WTC11 (cell line): Measurements from ENCODE around the gene MICAL3. TPM values are rescaled to one million over a fixed set of nuclear protein-coding genes. Genes with fewer than 3 reads are reported as not detected.

ENCODE experiments used
- ATAC-seq: fragments of 200-7000 bp; cut with Tn5 transposase; 2 replicates; pipeline ENCODE4 v1.10.0; 2021; ENCODE audit warnings: mild to moderate bottlenecking, moderate library complexity
- CTCF ChIA-PET: fragments of 300-600 bp; sonication (Branson Sonifier 250); formaldehyde crosslinking; loops from one replicate; lab custom pipeline; 2021; ENCODE audit warnings: antibody characterized with exemption; lab: Charles Lee
- POLR2A ChIA-PET: fragments of 350-600 bp; sonication (Branson Sonifier 250); formaldehyde crosslinking; loops from one replicate; lab custom pipeline; 2021; ENCODE audit warnings: antibody characterized with exemption; lab: Charles Lee
- DNase-seq: peaks from one replicate; pipeline ENCODE4 v3.0.0; 2021; ENCODE audit warnings: low spot score
- H3K27ac Mint-ChIP-seq: 2 replicates; pipeline ENCODE4 v1.8.0; 2021; ENCODE audit warnings: mixed read lengths
- H3K27me3 Mint-ChIP-seq: 2 replicates; pipeline ENCODE4 v1.8.0; 2021; ENCODE audit warnings: low read depth, mild to moderate bottlenecking, moderate library complexity, mixed read lengths
- H3K36me3 Mint-ChIP-seq: 2 replicates; pipeline ENCODE4 v1.8.0; 2021; ENCODE audit warnings: mixed read lengths
- H3K4me1 Mint-ChIP-seq: 2 replicates; pipeline ENCODE4 v1.8.0; 2022; ENCODE audit warnings: mixed read lengths
- H3K4me3 Mint-ChIP-seq: 2 replicates; pipeline ENCODE4 v1.8.0; 2021; ENCODE audit warnings: mild to moderate bottlenecking, moderate library complexity, mixed read lengths
- H3K9me3 Mint-ChIP-seq: 2 replicates; pipeline ENCODE4 v1.8.0; 2021; ENCODE audit warnings: mixed read lengths
- FOXJ3 ChIP-seq: sonication (generic); formaldehyde crosslinking; IDR thresholded peaks from 2 replicates; pipeline ENCODE4 v1.9.0; 2021; ENCODE audit warnings: missing genetic modification reagents, mild to moderate bottlenecking, borderline replicate concordance
- FOXK1 ChIP-seq: sonication (generic); formaldehyde crosslinking; IDR thresholded peaks from 2 replicates; pipeline ENCODE4 v1.8.0; 2022; ENCODE audit warnings: mild to moderate bottlenecking, moderate library complexity, missing genetic modification reagents
- NFATC4 ChIP-seq: fragments of 250-450 bp; sonication (Bioruptor Pico); IDR thresholded peaks from 2 replicates; pipeline ENCODE4 v1.9.0; 2021; ENCODE audit warnings: mild to moderate bottlenecking
- OVOL2 ChIP-seq: fragments of 250-450 bp; sonication (Bioruptor Pico); IDR thresholded peaks from 2 replicates; pipeline ENCODE4 v1.9.0; 2021; ENCODE audit warnings: mild to moderate bottlenecking, borderline replicate concordance
- TEAD1 ChIP-seq: sonication (generic); formaldehyde crosslinking; IDR thresholded peaks from 2 replicates; pipeline ENCODE4 v1.8.0; 2022; ENCODE audit warnings: mild to moderate bottlenecking, missing genetic modification reagents
- TEAD4 ChIP-seq: sonication (generic); formaldehyde crosslinking; IDR thresholded peaks from 2 replicates; pipeline ENCODE4 v1.8.0; 2022; ENCODE audit warnings: mild to moderate bottlenecking, missing genetic modification reagents
- ZNF423 ChIP-seq: fragments of 250-450 bp; sonication (Bioruptor Pico); IDR thresholded peaks from 2 replicates; pipeline ENCODE4 v2.1.2; 2022; ENCODE audit warnings: mild to moderate bottlenecking, moderate library complexity
- total RNA-seq: library from RNA; stranded (reverse); gene quantifications from 3 replicates; pipeline ENCODE4 v1.2.3, GENCODE V29; 2021
- TF ChIP-seq, protein P1 (sequence below): sonication (generic); formaldehyde crosslinking; IDR thresholded peaks from 2 replicates; pipeline ENCODE4 v1.8.1; 2023; ENCODE audit warnings: mild to moderate bottlenecking, missing genetic modification reagents, borderline replicate concordance
- TF ChIP-seq, protein P2 (sequence below): fragments of 200-600 bp; IDR thresholded peaks from 2 replicates; pipeline ENCODE4 v1.8.0; 2022; ENCODE audit warnings: antibody characterized with exemption
- TF ChIP-seq, protein P3 (sequence below): fragments of 250-450 bp; sonication (Bioruptor Pico); IDR thresholded peaks from 2 replicates; pipeline ENCODE4 v1.9.0; 2021; ENCODE audit warnings: moderate library complexity, mild to moderate bottlenecking, inconsistent platforms, borderline replicate concordance
- TF ChIP-seq, protein P4 (sequence below): sonication (generic); formaldehyde crosslinking; IDR thresholded peaks from 2 replicates; pipeline ENCODE4 v1.8.0; 2022; ENCODE audit warnings: mild to moderate bottlenecking, missing genetic modification reagents
- TF ChIP-seq, protein P5 (sequence below): sonication (generic); formaldehyde crosslinking; IDR thresholded peaks from 2 replicates; pipeline ENCODE4 v1.8.1; 2023; ENCODE audit warnings: mild to moderate bottlenecking, missing genetic modification reagents, moderate library complexity
- TF ChIP-seq, protein P6 (sequence below): sonication (generic); formaldehyde crosslinking; IDR thresholded peaks from 2 replicates; pipeline ENCODE4 v1.8.1; 2022; ENCODE audit warnings: missing genetic modification reagents, borderline replicate concordance
- TF ChIP-seq, protein P7 (sequence below): fragments of 250-450 bp; sonication (Bioruptor Pico); IDR thresholded peaks from 2 replicates; pipeline ENCODE4 v1.8.0; 2021; ENCODE audit warnings: mild to moderate bottlenecking
- TF ChIP-seq, protein P8 (sequence below): sonication (generic); formaldehyde crosslinking; IDR thresholded peaks from 2 replicates; pipeline ENCODE4 v1.8.1; 2022; ENCODE audit warnings: low read depth, missing genetic modification reagents, borderline replicate concordance

Gene MICAL3
- total RNA-seq, 1 experiment from 2014 or later, result 41.2 TPM

DNA sequence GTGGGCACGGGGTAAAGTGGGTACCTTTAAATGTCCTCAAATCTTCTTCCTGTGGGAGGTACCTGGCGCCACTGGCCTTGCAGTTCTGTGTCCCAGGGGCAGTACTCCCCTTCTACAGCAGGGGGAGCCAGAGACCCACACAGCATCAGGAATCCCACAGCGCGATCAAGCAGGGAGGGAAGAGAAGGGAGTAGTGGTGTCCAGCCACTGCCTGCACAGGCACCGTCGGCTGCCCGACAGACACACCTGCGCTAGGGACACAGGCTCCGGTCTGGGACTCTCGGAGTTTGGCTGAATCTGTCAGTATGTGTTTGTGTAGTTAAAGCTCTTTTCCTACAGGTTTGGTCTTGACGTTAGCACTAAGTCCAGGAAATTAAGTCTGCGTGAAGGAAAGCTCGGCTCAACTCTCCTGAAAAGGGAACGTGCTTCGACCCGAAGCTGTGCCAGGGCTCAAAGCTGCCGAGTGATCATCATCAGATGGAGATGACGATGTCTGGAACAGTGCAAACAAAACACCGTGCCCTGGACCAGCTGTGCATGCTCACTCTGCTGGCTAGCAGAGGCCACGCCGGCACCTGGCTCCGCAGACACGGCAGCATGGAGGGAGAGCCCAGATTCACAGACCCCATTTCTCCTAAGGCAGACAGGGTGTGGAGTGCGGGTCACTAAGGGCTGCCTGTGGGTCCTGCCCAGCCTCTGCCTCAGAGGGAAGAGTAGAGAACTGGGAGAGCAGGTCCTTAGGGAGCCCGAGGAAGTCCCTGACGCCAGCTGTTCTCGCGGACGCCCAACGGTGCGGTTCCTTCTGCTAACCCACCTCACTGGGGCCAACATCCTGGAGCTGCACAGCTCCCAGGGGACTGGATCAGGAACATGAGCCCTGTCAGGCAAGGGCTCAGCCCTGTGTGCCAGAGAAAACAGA lies 194.1 kb downstream of the MICAL3 start:
- H3K27ac Mint-ChIP-seq, result no peak overlapping the region
- DNase-seq (peak; percentile 94), ATAC-seq (peak; percentile 95)
- ChIA-PET POLR2A (interaction anchor here (1.0 kb wide), 1 partner anchor 248 kb away, joined by 4 read pairs; the partner anchor contains the start of gene PEX26), CTCF (interaction anchor here (0.6 to 4.5 kb wide), 22 partner anchors 9 to 319 kb away, joined by 3 to 77 read pairs (median 4); partner anchors contain the start of genes PEX26 and USP18)
- H3K4me3 Mint-ChIP-seq, result no peak overlapping the region
- H3K4me1 Mint-ChIP-seq, result no peaks in the 10 kb centered on the region
- no peaks in the 10 kb centered on the region for H3K9me3 Mint-ChIP-seq
- TF ChIP-seq, protein P1, sequence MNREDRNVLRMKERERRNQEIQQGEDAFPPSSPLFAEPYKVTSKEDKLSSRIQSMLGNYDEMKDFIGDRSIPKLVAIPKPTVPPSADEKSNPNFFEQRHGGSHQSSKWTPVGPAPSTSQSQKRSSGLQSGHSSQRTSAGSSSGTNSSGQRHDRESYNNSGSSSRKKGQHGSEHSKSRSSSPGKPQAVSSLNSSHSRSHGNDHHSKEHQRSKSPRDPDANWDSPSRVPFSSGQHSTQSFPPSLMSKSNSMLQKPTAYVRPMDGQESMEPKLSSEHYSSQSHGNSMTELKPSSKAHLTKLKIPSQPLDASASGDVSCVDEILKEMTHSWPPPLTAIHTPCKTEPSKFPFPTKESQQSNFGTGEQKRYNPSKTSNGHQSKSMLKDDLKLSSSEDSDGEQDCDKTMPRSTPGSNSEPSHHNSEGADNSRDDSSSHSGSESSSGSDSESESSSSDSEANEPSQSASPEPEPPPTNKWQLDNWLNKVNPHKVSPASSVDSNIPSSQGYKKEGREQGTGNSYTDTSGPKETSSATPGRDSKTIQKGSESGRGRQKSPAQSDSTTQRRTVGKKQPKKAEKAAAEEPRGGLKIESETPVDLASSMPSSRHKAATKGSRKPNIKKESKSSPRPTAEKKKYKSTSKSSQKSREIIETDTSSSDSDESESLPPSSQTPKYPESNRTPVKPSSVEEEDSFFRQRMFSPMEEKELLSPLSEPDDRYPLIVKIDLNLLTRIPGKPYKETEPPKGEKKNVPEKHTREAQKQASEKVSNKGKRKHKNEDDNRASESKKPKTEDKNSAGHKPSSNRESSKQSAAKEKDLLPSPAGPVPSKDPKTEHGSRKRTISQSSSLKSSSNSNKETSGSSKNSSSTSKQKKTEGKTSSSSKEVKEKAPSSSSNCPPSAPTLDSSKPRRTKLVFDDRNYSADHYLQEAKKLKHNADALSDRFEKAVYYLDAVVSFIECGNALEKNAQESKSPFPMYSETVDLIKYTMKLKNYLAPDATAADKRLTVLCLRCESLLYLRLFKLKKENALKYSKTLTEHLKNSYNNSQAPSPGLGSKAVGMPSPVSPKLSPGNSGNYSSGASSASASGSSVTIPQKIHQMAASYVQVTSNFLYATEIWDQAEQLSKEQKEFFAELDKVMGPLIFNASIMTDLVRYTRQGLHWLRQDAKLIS (CRISPR knock-in tag), result no peak
- TF ChIP-seq OVOL2 (no peak), FOXJ3 (CRISPR knock-in tag) (no peak), NFATC4 (no peak)
- TF ChIP-seq, protein P2, sequence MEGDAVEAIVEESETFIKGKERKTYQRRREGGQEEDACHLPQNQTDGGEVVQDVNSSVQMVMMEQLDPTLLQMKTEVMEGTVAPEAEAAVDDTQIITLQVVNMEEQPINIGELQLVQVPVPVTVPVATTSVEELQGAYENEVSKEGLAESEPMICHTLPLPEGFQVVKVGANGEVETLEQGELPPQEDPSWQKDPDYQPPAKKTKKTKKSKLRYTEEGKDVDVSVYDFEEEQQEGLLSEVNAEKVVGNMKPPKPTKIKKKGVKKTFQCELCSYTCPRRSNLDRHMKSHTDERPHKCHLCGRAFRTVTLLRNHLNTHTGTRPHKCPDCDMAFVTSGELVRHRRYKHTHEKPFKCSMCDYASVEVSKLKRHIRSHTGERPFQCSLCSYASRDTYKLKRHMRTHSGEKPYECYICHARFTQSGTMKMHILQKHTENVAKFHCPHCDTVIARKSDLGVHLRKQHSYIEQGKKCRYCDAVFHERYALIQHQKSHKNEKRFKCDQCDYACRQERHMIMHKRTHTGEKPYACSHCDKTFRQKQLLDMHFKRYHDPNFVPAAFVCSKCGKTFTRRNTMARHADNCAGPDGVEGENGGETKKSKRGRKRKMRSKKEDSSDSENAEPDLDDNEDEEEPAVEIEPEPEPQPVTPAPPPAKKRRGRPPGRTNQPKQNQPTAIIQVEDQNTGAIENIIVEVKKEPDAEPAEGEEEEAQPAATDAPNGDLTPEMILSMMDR, result peak; percentile 97
- TF ChIP-seq, protein P3, sequence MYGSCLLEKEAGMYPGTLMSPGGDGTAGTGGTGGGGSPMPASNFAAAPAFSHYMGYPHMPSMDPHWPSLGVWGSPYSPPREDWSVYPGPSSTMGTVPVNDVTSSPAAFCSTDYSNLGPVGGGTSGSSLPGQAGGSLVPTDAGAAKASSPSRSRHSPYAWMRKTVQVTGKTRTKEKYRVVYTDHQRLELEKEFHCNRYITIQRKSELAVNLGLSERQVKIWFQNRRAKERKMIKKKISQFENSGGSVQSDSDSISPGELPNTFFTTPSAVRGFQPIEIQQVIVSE (CRISPR knock-in tag), result no peak
- no peaks in the 10 kb centered on the region for H3K27me3 Mint-ChIP-seq
- H3K36me3 Mint-ChIP-seq, result no peaks in the 10 kb centered on the region; the same call in 1 of the 2 replicates

DNA sequence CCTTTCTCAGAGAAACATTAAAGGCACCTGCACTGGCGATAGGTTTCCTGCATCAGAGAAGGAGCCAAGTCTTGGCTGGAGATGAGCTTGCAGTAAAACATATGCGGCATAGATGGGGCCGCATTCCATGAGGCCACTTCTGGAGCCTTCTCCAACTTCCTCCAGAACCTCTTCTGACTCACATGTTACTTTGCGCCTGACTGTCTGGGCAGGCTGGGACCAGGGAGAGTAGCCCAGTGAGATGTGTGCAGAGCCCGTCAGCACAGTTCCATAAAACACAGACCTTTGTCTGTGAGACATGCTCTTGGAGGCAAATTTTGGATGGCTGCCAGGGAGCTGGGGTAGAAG lies 194.7 kb downstream of the MICAL3 start:
- DNase-seq, result no peak
- no peaks in the 10 kb centered on the region; the same call in 1 of the 2 replicates for H3K27me3 Mint-ChIP-seq
- no peaks in the 10 kb centered on the region for H3K9me3 Mint-ChIP-seq
- POLR2A ChIA-PET, result interaction anchor here (1.0 kb wide), 1 partner anchor 248 kb away, joined by 4 read pairs; the partner anchor contains the start of gene PEX26
- ATAC-seq, result peak; percentile 7; the same call in 1 of the 2 replicates
- CTCF ChIA-PET, result interaction anchor here (1.0 to 4.5 kb wide), 10 partner anchors 8 to 320 kb away, joined by 3 to 77 read pairs (median 4); partner anchors contain the start of genes PEX26 and USP18
- no peak overlapping the region for H3K4me3 Mint-ChIP-seq
- H3K4me1 Mint-ChIP-seq, result no peaks in the 10 kb centered on the region
- no peaks in the 10 kb centered on the region; the same call in 1 of the 2 replicates for H3K36me3 Mint-ChIP-seq
- no peak overlapping the region for H3K27ac Mint-ChIP-seq
- TF ChIP-seq, protein P4, sequence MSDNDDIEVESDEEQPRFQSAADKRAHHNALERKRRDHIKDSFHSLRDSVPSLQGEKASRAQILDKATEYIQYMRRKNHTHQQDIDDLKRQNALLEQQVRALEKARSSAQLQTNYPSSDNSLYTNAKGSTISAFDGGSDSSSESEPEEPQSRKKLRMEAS (CRISPR knock-in tag), result no peak
- TF ChIP-seq, protein P5, sequence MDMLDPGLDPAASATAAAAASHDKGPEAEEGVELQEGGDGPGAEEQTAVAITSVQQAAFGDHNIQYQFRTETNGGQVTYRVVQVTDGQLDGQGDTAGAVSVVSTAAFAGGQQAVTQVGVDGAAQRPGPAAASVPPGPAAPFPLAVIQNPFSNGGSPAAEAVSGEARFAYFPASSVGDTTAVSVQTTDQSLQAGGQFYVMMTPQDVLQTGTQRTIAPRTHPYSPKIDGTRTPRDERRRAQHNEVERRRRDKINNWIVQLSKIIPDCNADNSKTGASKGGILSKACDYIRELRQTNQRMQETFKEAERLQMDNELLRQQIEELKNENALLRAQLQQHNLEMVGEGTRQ, result no peak
- TF ChIP-seq TEAD4 (no peak), FOXK1 (CRISPR knock-in tag) (no peak), ZNF423 (CRISPR knock-in tag) (no peak), TEAD1 (CRISPR knock-in tag) (no peak)
- TF ChIP-seq, protein P6, sequence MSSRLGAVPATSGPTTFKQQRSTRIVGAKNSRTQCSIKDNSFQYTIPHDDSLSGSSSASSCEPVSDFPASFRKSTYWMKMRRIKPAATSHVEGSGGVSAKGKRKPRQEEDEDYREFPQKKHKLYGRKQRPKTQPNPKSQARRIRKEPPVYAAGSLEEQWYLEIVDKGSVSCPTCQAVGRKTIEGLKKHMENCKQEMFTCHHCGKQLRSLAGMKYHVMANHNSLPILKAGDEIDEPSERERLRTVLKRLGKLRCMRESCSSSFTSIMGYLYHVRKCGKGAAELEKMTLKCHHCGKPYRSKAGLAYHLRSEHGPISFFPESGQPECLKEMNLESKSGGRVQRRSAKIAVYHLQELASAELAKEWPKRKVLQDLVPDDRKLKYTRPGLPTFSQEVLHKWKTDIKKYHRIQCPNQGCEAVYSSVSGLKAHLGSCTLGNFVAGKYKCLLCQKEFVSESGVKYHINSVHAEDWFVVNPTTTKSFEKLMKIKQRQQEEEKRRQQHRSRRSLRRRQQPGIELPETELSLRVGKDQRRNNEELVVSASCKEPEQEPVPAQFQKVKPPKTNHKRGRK (CRISPR knock-in tag), result no peak
- TF ChIP-seq, protein P7, sequence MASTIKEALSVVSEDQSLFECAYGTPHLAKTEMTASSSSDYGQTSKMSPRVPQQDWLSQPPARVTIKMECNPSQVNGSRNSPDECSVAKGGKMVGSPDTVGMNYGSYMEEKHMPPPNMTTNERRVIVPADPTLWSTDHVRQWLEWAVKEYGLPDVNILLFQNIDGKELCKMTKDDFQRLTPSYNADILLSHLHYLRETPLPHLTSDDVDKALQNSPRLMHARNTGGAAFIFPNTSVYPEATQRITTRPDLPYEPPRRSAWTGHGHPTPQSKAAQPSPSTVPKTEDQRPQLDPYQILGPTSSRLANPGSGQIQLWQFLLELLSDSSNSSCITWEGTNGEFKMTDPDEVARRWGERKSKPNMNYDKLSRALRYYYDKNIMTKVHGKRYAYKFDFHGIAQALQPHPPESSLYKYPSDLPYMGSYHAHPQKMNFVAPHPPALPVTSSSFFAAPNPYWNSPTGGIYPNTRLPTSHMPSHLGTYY (CRISPR knock-in tag), result no peak
- TF ChIP-seq, protein P8, sequence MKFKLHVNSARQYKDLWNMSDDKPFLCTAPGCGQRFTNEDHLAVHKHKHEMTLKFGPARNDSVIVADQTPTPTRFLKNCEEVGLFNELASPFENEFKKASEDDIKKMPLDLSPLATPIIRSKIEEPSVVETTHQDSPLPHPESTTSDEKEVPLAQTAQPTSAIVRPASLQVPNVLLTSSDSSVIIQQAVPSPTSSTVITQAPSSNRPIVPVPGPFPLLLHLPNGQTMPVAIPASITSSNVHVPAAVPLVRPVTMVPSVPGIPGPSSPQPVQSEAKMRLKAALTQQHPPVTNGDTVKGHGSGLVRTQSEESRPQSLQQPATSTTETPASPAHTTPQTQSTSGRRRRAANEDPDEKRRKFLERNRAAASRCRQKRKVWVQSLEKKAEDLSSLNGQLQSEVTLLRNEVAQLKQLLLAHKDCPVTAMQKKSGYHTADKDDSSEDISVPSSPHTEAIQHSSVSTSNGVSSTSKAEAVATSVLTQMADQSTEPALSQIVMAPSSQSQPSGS (CRISPR knock-in tag), result no peak
- TF ChIP-seq, all 79 proteins: peak for 0
